Liver (tissue), 3 donors: ENCODE measurements around the gene HERPUD2.

Source experiments
- EGR1 ChIP-seq, 2 donors: IDR thresholded peaks; 2 replicates each; pipeline ENCODE4 v1.6.1; 2016 to 2018; ENCODE audit warnings: antibody characterized with exemption in 2 of 2, low read depth in 2 of 2
- SP1 ChIP-seq: IDR thresholded peaks from 2 replicates; pipeline ENCODE4 v1.6.1; 2018; ENCODE audit warnings: antibody characterized with exemption, mild to moderate bottlenecking
- TAF1 ChIP-seq: conservative IDR thresholded peaks from 2 replicates; pipeline ENCODE4 v1.6.1; 2016; ENCODE audit warnings: antibody characterized with exemption, mild to moderate bottlenecking
- TF ChIP-seq, protein P1 (sequence below): fragments of 150-350 bp; IDR thresholded peaks from 2 replicates; pipeline ENCODE4 v1.5.1; 2017; ENCODE audit warnings: improper control_type of control experiment, low read depth, low read length; ENCODE audit not compliant: missing input control
- TF ChIP-seq, protein P2 (sequence below): IDR thresholded peaks from 2 replicates; pipeline ENCODE4 v1.6.1; 2016; ENCODE audit warnings: antibody characterized with exemption
- donor health status: healthy.
- donor health status: healthy.

DNA sequence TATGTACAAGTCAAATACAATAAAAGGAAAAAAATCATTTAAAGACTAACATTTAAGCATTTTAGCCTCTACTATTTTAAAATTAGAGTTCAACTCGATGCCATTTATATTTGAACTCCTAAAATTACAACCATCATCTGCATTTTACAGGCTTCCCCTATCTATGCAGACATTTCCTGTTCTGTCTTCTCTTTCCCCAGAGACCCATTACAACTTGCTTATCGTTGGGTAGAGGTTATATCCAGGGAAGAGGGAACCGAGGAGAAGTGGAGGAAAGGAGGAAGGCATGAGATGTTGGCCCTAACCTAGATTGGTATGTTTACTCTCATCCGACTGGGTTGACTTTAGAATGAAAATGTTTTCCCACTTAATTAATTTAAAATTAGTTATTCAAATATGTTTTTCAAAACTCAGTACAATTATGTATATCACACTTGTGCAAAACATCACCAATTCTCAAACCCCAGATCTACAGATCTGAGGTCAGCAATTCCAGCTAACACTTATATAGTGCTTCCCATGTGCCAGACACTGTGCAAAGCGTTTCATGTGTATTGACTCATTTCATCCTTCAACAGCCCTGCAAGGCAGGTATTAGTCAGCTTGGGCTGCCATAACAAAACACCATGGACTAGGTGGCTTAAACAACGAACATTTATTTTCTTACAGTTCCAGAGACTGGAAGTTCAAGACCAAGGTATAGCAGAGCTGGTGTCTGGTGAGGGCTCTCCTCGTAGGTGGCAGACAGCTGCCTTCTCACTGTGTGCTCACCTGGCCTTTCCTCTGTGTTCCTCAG lies 27.3 kb upstream of the HERPUD2 start:
- TF ChIP-seq, protein P1, sequence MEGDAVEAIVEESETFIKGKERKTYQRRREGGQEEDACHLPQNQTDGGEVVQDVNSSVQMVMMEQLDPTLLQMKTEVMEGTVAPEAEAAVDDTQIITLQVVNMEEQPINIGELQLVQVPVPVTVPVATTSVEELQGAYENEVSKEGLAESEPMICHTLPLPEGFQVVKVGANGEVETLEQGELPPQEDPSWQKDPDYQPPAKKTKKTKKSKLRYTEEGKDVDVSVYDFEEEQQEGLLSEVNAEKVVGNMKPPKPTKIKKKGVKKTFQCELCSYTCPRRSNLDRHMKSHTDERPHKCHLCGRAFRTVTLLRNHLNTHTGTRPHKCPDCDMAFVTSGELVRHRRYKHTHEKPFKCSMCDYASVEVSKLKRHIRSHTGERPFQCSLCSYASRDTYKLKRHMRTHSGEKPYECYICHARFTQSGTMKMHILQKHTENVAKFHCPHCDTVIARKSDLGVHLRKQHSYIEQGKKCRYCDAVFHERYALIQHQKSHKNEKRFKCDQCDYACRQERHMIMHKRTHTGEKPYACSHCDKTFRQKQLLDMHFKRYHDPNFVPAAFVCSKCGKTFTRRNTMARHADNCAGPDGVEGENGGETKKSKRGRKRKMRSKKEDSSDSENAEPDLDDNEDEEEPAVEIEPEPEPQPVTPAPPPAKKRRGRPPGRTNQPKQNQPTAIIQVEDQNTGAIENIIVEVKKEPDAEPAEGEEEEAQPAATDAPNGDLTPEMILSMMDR: no peak
- no peak for TF ChIP-seq TAF1
- TF ChIP-seq SP1: no peak
- TF ChIP-seq, protein P2, sequence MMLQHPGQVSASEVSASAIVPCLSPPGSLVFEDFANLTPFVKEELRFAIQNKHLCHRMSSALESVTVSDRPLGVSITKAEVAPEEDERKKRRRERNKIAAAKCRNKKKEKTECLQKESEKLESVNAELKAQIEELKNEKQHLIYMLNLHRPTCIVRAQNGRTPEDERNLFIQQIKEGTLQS: no peak
- TF ChIP-seq EGR1 (IDR thresholded peaks at IDR 0.05; ENCODE audit: low read depth in 2 of 2): no peak
